ENCODE data around the gene LRRC41. TPM values are rescaled to one million over a fixed set of nuclear protein-coding genes. Genes with fewer than 3 reads are reported as not detected.

Gene LRRC41
- total and polyA plus RNA-seq, 2 of the 13 experiments (the other 11 are each of a cell fraction or from before 2014, with no cell fraction given), result 48.1 to 53.6 TPM

GRCh38 chr1:46247436-46248121, 55.8 kb downstream of the LRRC41 start, which contains the start of gene RAD54L (continued):
- TF ChIP-seq ELF1 (CRISPR knock-in tag; IDR thresholded peaks at IDR 0.05) (peak; percentile 82), SP5 (CRISPR knock-in tag; IDR thresholded peaks at IDR 0.05; ENCODE audit: borderline replicate concordance, low read depth) (peak; percentile 49; the same call in 1 of the 2 replicates), CAMTA2 (CRISPR knock-in tag; IDR thresholded peaks at IDR 0.05; ENCODE audit: borderline replicate concordance) (peak; percentile 74), MNT (IDR thresholded peaks at IDR 0.05) (peak; percentile 53), ZMYM4 (CRISPR knock-in tag; IDR thresholded peaks at IDR 0.05) (peak; percentile 70), FOXK1 (CRISPR knock-in tag; IDR thresholded peaks at IDR 0.05; ENCODE audit: borderline replicate concordance, low read depth) (peak; percentile 90; the same call in 1 of the 2 replicates), RBFOX2 (IDR thresholded peaks at IDR 0.05; ENCODE audit: low read depth, low read length) (peak; percentile 59), ZNF264 (CRISPR knock-in tag; IDR thresholded peaks at IDR 0.05) (peak; percentile 56; the same call in 1 of the 2 replicates), KAT8 (CRISPR knock-in tag; IDR thresholded peaks at IDR 0.05) (peak; percentile 79; the same call in 1 of the 2 replicates), BRF2 (CRISPR knock-in tag; IDR thresholded peaks at IDR 0.05) (no peak; the same call in 1 of the 2 replicates), CREB1 (IDR thresholded peaks at IDR 0.05) (peak; percentile 69), CREB1 (CRISPR knock-in tag; IDR thresholded peaks at IDR 0.05) (peak; percentile 87), TP53 (CRISPR knock-in tag; conservative IDR thresholded peaks at IDR 0.05) (0 out of 2 replicates have a peak, but pooled peaks have one; percentile 62), DDIT3 (CRISPR knock-in tag; IDR thresholded peaks at IDR 0.05) (no peak), SNAPC5 (CRISPR knock-in tag; IDR thresholded peaks at IDR 0.05; ENCODE audit: borderline replicate concordance) (peak; percentile 94), MXD4 (CRISPR knock-in tag; IDR thresholded peaks at IDR 0.05) (peak; percentile 88), NKX3-1 (CRISPR knock-in tag; IDR thresholded peaks at IDR 0.05) (0 out of 2 replicates have a peak, but pooled peaks have one; percentile 24), PRMT3 (CRISPR knock-in tag; IDR thresholded peaks at IDR 0.05; ENCODE audit: borderline replicate concordance, low read depth) (peak; percentile 77; the same call in 1 of the 2 replicates), ONECUT2 (CRISPR knock-in tag; IDR thresholded peaks at IDR 0.05) (0 out of 2 replicates have a peak, but pooled peaks have one; percentile 32), ZEB1 (IDR thresholded peaks at IDR 0.05; ENCODE audit: insufficient replicate concordance, low read depth) (peak; percentile 23), DNMT3B (CRISPR knock-in tag; conservative IDR thresholded peaks at IDR 0.05) (no peak), MXD1 (CRISPR knock-in tag; IDR thresholded peaks at IDR 0.05) (0 out of 2 replicates have a peak, but pooled peaks have one; percentile 70), FOXA3 (CRISPR knock-in tag; IDR thresholded peaks at IDR 0.05) (peak; percentile 41; the same call in 1 of the 2 replicates), RAD21 (CRISPR knock-in tag; IDR thresholded peaks at IDR 0.05) (0 out of 2 replicates have a peak, but pooled peaks have one; percentile 9), ZNF143 (CRISPR knock-in tag; IDR thresholded peaks at IDR 0.05) (0 out of 2 replicates have a peak, but pooled peaks have one; percentile 22), HNRNPLL (IDR thresholded peaks at IDR 0.05; ENCODE audit: low read depth, low read length, poor library complexity, severe bottlenecking) (peak; percentile 54), NFYC (CRISPR knock-in tag; IDR thresholded peaks at IDR 0.05) (peak; percentile 98), CENPT (CRISPR knock-in tag; IDR thresholded peaks at IDR 0.05; ENCODE audit: low read depth) (peak; percentile 78; the same call in 1 of the 2 replicates), POLR2AphosphoS5 (IDR thresholded peaks at IDR 0.05; ENCODE audit: low read depth, low read length) (peak; percentile 66)
